ENCODE data around the gene PRR23A. TPM values are rescaled to one million over a fixed set of nuclear protein-coding genes. Genes with fewer than 3 reads are reported as not detected.

The PRR23A gene
- total RNA-seq, 1 donor from 2014 or later, result not detected

DNA sequence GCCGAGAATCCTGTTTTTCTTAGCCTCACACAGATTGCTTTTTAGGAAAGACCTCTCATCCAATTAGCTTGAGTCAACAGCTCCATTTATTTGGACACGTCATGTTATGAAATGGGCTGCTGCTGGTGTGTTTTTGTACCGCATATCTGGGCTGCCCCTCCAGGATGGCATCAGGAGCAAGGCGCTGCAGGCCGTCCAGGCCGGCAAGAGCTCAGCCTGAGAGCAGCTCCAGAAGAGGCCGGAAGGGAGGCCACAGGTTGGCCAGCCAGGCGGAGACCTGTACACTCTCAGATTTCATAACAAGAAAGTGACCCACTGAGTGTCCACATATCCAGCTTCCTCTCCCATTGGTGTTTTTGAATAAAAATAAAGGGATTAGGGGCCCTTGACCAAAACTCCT, 30.7 kb downstream of the PRR23A start:
- Histone ChIP-seq H3K9me3 (no peaks in the 10 kb centered on the region), H3K27ac (no peak overlapping the region), H3K27me3 (no peaks in the 10 kb centered on the region), H3K36me3 (no peaks in the 10 kb centered on the region), H3K4me1 (no peaks in the 10 kb centered on the region), H3K4me3 (no peak overlapping the region)
- TF ChIP-seq, protein P1, sequence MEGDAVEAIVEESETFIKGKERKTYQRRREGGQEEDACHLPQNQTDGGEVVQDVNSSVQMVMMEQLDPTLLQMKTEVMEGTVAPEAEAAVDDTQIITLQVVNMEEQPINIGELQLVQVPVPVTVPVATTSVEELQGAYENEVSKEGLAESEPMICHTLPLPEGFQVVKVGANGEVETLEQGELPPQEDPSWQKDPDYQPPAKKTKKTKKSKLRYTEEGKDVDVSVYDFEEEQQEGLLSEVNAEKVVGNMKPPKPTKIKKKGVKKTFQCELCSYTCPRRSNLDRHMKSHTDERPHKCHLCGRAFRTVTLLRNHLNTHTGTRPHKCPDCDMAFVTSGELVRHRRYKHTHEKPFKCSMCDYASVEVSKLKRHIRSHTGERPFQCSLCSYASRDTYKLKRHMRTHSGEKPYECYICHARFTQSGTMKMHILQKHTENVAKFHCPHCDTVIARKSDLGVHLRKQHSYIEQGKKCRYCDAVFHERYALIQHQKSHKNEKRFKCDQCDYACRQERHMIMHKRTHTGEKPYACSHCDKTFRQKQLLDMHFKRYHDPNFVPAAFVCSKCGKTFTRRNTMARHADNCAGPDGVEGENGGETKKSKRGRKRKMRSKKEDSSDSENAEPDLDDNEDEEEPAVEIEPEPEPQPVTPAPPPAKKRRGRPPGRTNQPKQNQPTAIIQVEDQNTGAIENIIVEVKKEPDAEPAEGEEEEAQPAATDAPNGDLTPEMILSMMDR (IDR thresholded peaks at IDR 0.05), result no peak
- intact Hi-C loops (cut with DNase I), result no loop called here
- ATAC-seq (no peak), DNase-seq (no peak)

DNA sequence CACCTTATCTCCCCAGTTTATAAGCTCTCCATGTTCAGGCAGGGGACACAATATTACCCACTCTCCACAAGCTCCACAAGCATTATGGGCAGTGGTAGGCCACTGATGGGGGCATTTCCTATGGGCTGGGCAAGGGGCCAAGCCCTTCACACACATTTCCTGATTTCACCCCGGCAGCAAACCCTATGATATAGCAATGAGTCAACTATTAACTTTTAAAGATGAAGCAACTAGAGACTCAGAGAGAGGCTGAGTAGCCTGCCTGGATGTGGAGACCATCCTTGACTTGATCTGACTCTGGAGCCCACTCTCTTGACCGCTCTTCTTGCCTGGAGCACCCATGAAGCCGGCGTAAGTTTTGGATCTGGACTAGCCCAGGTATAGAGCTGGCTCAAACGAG, 31.6 kb downstream of the PRR23A start:
- no peak for DNase-seq
- intact Hi-C loops (cut with DNase I), result no loop called here
- Histone ChIP-seq H3K27me3 (no peaks in the 10 kb centered on the region), H3K4me1 (no peaks in the 10 kb centered on the region), H3K27ac (no peak overlapping the region), H3K36me3 (no peaks in the 10 kb centered on the region), H3K4me3 (no peak overlapping the region), H3K9me3 (no peaks in the 10 kb centered on the region)
- no peak for ATAC-seq
- TF ChIP-seq, protein P1 (IDR thresholded peaks at IDR 0.05), result no peak

DNA sequence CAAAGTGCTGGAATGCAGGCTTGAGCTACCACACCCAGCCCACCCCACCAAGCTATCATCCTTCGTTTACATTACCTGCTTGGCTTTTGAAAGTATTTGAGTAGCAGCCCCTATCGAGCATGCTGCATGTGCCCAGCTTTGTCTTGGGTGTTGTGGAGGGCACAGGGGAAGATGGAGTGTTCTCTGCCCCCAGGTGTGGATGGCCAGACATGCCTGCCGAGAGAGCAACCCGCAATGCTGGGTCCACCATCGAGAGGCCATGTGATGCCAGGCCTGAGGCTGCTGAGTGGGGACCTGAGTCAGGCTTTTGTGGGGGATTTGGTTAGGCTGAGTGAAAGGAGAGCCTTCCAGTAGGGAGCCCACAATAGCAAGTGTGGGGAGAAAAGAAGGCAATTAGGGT, 33.1 kb downstream of the PRR23A start:
- intact Hi-C loops (cut with DNase I), result no loop called here
- Histone ChIP-seq H3K36me3 (no peaks in the 10 kb centered on the region), H3K4me3 (no peak overlapping the region), H3K4me1 (no peaks in the 10 kb centered on the region), H3K9me3 (no peaks in the 10 kb centered on the region), H3K27ac (no peak overlapping the region), H3K27me3 (no peaks in the 10 kb centered on the region)
- DNase-seq (no peak), ATAC-seq (no peak)
- TF ChIP-seq, protein P1 (IDR thresholded peaks at IDR 0.05), result no peak

DNA sequence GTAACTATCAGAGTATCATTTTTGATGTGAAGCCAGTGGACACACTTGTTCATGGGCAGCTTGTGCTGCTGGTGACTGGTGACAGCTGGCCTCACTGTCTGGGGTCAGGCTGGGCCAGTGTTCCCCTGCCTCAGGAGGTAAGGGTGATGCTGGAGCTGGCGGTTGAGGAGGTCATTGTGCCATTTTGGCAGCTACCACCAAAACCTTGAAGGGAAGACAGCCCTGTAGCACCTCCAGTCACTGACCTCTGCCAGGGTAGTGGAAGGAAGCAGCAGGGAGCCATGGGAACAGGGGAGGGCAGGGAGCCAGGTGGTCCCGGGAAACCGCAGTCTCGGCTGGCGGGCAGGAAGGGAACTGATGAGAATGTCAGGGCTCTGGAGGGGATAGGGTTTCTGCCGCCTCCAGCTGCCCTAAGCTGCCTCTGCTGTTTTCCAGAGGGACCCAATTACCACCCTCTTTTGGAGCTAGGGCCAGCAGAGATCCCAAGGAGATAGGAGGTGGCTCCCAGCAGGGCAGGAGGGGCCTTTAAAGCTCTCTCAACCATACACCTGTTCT, 34.2 kb downstream of the PRR23A start:
- Histone ChIP-seq H3K4me3 (no peak overlapping the region), H3K36me3 (no peaks in the 10 kb centered on the region), H3K27ac (no peak overlapping the region), H3K9me3 (no peaks in the 10 kb centered on the region), H3K27me3 (no peaks in the 10 kb centered on the region), H3K4me1 (no peaks in the 10 kb centered on the region)
- no peak for DNase-seq
- intact Hi-C loops (cut with DNase I), result no loop called here
- ATAC-seq, result no peak
- TF ChIP-seq, protein P1 (IDR thresholded peaks at IDR 0.05), result no peak

DNA sequence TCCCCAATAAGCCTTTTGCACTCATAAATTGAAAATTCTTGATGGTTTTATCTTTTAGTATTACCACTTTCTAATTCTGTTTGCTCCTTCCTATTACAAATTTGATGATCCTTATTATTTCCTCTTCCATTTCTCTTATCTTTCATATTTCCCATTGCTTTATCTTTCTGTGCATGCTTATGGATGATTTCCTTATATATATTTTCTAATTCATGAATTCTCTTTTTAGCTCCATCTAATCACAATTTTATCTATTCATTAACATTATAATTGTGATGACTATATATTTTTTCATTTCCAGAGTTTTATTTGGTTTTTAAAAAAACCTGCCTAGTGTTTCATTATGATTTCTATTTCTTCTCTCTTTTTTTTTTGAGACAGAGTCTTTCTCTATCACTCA, 41.1 kb downstream of the PRR23A start:
- H3K4me1 ChIP-seq, result no peaks in the 10 kb centered on the region
- TF ChIP-seq, protein P1 (IDR thresholded peaks at IDR 0.05), result no peak
- H3K27ac ChIP-seq, result no peak overlapping the region
- no peak for DNase-seq
- peaks cover 11% of the 10 kb centered on the region for H3K9me3 ChIP-seq
- H3K4me3 ChIP-seq, result no peak overlapping the region
- no peaks in the 10 kb centered on the region for H3K36me3 ChIP-seq
- intact Hi-C loops (cut with DNase I), result no loop called here
- H3K27me3 ChIP-seq, result peaks cover 47% of the 10 kb centered on the region
- no peak for ATAC-seq

DNA sequence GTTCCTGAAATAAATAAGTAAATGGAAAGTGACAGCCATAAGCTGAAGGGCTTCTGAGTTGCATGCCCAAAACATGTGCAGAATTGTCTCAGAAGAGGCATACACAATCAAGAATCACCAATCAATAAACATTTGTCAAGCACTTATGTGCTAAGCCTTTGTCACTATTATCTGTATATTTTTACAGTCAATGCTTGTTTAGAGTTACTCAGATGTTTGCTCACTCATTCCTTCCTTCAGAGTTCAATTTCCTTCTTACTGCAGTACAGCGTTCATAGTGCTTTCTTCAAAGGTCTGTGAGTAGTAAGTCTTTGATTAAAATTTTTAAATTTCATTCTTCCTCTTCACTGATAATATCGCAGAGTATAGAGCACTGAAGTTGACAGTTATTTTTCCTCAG, 41.8 kb downstream of the PRR23A start:
- intact Hi-C loops (cut with DNase I), result no loop called here
- H3K27me3 ChIP-seq, result peaks cover 53% of the 10 kb centered on the region
- peaks cover 11% of the 10 kb centered on the region for H3K9me3 ChIP-seq
- no peak overlapping the region for H3K4me3 ChIP-seq
- DNase-seq, result no peak
- no peaks in the 10 kb centered on the region for H3K36me3 ChIP-seq
- H3K4me1 ChIP-seq, result no peaks in the 10 kb centered on the region
- H3K27ac ChIP-seq, result no peak overlapping the region
- TF ChIP-seq, protein P1 (IDR thresholded peaks at IDR 0.05), result no peak
- no peak for ATAC-seq
